Stimulated activated CD4-positive, alpha-beta T cell treated with anti-CD3 and anti-CD28 coated beads, TNF-alpha, amount 100 ng/mL, for 24 hours (primary cell): ENCODE data around the gene SLX9.

Experiments used
- DNase-seq, 3 experiments: peaks; one replicate each; pipeline ENCODE4 v3.0.0-alpha.2; 2020; ENCODE audit warnings: low read depth in 3 of 3

The SLX9 gene

DNA sequence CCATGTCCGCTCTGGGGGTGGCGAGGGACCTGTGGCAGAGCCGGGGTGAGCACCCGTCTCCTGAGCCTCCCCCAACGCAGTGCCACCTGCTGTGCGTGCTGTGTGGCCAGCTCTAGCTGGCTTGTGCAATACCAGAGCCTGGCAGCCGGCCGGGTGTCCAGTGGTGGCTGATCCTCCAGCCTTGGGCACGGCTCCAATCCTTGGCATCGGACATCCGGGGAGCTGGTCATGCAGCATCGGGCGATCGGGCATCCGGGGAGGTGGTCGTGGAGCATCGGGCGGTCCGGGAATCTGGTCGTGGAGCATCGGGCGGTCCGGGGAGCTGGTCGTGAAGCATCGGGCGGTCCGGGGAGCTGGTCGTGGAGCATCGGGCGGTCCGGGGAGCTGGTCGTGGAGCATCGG lies 8.1 kb downstream of the SLX9 start:
- no peak for DNase-seq

DNA sequence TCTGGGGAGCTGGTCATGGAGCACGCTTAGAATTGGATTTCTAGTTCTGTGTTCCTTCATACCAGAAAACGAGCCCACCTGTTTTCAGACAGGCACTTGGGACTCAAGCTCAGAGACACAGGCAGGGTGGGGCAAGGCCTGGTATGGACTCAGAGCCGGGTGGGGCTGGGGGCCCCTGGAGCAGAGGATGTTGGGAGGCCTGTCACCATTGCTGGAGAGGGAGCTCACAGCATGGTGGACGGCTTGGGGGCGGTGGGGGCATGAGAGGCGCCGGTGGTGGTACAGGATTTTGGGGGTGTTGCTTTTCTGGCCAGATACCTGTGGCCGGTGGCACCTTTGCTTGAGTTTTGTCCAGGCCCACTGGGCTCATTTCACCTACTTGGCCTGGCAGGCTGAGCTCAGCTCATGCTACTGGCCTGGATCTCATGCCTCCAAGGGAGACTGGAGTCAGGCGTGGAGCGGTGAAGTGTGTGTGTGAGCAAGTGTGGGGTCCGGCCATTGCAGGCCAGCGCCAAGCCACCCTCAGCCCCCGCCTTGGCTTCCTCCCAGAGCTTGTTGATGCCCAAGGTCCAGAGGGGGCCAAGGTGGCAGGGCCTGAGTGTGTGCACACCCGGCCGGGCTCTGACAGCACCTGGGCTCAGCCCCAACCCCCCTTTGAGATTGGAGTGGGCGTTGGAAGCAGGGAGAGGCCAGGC lies 8.7 kb downstream of the SLX9 start:
- no peak for DNase-seq

DNA sequence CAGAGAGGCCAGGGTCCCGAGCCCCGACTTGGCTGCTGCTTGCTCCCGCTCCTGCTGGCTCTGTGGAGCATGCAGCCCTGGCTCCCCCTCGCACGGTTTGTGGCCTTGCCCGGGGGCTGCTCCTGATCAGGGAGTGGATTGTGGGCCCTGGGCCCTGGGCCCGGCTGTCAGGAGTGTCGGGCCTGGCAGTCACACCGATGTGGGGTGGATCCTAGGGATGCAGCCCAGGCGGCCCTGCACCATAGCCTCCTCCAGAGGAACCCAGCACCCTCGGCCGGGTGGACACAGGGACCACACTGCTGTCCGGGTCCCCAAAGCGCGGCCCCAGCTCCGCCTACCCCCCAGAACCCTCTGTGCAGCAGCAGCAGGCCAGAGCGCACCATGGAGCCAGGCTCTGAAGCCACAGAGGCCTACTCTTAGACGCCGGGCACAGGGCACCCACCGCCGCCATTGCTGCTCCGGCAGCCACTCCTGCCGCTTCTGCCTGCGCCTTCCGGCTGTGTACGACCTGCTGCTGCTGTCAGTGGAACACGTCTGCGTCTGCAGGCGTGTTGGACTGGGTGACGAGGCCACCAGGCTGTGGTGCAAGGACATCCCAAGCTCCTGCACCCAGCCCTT lies 9.4 kb downstream of the SLX9 start:
- DNase-seq = no peak

DNA sequence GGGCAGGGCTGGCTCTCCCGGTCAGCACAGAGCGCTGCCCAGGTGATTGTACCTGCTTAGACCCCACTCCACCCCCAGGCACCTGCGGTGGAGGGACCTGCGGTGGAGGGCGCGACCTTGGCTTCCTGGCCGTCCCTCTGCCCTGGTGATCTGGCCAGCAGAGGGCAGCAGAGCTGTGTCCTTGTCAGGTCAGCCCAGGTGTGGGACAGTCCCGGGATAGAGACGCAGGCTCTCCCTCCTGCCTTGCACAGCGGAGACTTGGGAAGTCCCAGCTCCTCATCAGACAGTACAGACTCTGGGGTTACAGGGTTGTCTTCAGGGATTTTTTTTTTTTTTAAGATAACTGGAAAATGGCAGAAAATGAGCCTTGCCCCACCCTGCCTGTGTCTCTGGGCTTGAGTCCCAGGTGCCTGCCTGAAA lies 10.0 kb downstream of the SLX9 start:
- peak; percentile 61 to 79 (median 72) for DNase-seq

DNA sequence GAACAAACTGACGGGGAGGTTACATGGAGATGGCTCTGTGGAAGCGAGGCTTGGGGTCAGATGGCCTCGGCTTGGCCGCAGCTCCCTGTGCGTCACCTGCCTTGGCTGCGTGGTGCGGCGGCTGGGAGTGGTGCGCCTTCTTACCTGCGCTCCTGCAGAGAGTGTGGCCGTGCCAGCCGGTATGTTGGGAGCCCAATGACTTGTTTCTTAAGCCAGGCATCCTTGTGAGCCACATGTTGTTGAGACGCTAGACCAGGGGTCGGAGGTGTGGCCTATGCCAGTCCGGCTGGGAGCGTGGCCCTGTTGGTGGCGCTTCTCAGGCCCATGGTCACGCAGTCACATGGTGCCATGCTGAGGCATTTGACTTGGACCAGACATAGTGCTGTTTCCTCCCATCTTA lies 10.5 kb downstream of the SLX9 start:
- no peak for DNase-seq

DNA sequence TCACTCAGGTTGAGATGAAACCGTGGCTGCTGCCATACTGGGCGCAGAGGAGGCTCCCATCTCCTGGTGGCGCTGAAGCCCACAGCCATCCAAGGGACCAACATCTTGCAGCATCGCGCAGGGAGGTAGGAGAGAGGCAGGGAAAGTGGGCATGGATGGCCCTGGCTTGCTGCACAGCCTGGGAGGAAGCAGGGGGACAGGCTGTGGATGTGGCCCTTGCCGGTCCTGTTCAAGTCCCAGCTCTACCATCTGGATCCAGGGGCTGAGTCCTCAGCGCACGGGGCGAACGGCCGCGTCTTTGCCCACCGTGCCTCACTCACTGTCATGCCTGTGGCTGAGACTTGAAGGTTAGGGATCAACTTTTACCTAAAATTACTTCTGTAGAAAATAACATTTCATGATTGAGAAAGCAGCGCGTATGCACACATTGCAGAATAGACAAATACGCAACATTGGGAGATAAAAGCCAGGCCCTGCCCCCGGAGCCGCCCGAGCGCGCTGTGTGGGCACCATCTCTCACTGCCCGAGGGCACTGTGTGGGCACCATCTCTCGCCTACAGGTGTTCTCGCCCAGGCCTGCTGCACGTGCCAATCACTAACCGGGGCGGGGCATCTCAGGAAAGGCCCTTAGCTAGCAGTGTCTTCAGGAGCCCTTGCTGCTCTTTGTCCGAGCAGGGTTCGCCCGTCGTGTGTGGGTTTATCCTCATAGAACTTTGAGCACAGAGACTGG lies 11.5 kb downstream of the SLX9 start:
- no peak for DNase-seq

GRCh38 chr21:44952116-44952928 lies 12.5 kb downstream of the SLX9 start:
- no peak for DNase-seq

GRCh38 chr21:44952929-44953627 lies 13.2 kb downstream of the SLX9 start:
- DNase-seq = no peak

GRCh38 chr21:44953628-44954021 lies 13.8 kb downstream of the SLX9 start:
- no peak for DNase-seq

GRCh38 chr21:44954281-44954771 lies 14.5 kb downstream of the SLX9 start:
- no peak for DNase-seq

DNA sequence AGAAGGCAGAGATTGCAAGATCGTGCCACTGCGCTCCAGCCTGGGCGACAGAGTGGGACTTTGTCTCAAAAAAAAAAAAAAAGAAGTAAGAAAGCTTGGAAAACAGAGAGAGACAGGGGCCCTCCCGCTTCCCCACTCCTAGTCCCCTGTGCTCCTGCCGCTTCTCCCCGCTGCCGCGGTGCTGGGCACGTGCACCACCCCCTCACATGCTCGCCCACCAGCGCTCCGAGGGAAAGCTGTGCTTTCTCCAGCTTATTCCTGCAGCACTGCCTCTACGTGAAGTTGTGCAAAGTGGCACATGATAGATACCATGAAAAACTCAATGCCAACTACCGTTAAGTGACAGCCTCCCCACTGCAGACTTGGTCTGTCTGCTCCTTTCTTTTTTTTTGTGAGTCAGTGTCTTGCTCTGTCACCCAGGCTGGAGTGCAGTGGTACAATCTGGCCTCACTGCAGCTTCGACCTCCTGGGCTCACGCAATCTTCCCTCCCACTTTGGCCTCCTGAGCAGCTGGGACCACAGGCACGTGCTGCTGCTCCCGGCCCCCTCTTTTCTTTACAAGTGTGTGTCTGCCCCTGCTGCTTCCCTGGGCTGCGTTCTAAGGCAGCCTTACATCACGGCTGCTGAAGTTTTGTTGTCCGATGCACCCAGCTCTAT lies 15.4 kb downstream of the SLX9 start:
- no peak for DNase-seq

DNA sequence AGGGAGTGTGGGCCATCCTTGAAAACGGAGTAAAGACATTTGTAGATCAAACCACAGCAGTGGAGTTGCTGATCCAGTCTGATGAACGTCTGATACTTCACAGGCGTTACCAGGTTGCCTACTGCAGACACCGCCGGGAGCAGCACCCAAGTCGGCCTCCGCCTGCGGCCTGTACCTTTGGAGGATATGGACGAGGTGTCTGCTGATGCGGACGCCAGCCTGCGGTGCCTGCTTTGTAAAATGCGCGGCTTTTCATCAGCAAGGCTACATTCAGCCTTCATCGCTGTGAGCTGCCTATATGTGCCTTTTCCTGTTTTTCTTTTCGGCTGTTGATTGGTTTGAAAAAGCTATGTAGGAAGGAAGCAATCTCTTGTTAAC lies 16.0 kb downstream of the SLX9 start:
- no peak for DNase-seq

DNA sequence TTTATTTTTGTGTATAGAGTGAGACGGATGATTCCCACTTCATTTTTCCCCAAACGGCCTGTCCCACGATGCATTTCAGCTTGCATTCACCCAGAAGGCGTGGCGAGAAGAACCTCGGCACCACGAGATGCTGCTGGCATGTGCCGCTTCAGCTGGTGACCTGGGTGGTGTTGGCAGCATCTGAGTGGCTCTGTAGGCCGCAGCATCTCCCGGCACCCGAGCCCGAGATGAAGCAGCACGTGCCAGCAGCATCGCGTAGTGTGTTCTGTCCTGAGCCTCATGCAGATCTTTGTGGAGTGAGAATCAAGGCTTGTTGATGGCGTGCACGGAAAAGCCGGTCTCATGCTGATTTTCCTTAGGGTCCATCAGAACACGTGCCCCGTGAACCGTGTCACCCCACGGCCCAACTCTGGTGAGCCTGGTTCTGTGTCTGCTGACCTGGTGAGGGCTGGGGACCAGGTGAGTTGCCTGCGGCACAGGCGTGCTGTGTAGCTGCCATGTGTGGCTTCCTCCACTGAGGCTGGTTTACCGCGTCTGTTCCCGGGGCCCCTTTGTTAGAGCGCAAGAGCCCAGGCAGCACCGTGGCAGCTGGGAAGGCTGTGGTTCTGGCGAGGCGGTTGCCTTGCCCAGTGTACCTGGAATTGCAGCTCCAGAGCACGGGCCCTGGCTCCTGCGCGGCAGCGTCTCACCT lies 16.7 kb downstream of the SLX9 start:
- no peak for DNase-seq

- DNase-seq = no peak
These were observed 17.4 kb downstream of the SLX9 start for GRCh38 chr21:44957047-44957831.

DNA sequence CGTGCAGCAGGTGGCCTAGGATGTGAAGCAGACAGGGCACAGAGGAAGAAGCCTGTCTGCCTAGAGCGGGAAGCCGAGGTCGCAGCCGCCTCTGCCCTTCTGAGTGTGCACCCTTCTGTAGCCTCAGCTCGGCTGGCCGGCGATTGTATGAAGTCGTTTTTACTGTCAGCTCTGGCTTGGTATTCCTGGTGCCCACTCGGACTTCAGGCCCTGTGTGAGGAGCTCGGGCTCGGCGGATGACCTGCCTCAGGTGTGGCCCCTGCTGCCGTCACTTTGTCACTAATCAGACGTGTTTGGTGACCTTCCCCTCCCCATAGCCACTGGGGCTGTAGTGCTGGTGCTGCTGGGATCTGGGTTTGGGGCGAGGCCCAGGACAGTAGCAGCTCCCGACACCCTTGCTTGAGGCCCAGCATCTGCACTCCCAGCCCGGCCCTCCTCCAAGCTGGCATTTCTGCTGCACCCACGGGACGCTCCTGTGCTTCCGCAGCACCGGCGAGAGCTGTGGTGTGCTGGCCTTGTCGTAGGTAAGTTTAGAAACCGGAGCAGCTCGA lies 18.1 kb downstream of the SLX9 start:
- no peak for DNase-seq

DNA sequence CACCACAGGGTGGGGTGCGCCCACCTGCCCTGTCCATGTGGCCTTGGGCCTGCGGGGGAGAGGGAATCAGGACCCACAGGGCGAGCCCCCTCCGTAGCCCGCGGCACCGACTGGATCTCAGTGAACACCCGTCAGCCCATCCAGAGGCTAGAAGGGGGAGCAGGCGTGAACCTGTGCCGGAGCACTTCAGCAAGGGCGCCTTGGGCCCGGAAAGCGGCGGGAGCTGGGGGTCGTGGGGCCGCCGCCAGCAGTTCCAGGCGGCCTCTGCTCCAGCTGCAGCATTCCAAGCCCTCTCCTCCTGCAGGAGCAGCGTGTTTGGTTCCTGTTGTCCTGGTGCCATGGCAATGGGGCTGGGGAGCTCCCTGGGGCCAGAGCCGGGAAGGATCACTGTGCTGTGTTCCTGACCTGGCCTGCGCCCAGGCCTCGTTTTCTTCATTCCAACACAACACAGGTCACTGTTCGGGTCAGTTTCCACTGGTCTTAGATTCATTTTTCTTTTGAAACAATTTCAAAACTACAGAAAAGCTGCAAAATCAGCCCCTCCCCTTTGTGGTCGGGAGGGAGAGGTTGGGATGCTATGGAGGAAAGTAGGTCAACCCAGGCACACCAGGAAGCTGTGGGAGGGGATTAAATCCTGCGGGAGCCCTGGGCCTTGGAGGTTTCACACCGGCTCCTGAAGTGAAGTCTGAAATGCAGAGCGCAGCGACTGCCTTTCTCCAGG lies 18.8 kb downstream of the SLX9 start:
- no peak for DNase-seq

- no peak for DNase-seq
These were observed 19.7 kb downstream of the SLX9 start for GRCh38 chr21:44959376-44960091.
